Globus pallidus (tissue), 1 donor: ENCODE results near the gene TEAD1.

ENCODE experiments used
- DNase-seq: peaks from one replicate; pipeline ENCODE4 v3.0.0-alpha.2; 2015; ENCODE audit warnings: low spot score

The TEAD1 gene

DNA sequence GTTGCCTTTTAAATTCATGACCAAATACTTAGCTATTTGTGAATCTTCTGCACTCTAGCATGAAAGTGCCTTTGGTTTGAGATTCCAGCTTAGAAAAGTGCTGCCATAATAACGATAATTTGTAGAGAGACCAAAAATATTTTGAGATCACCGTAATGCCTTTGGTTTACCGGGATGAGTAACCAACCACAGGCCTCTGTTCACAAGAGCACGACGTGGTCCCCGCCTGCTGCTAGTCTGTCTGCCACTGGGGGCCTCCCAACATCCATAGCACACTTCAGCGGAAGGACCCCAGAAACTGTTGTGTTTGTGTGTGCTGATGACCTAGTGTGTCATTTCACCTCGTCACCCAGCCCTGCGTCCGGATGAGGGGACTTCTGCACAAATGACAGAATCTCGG is 267.9 kb downstream of the TEAD1 start:
- no peak for DNase-seq

DNA sequence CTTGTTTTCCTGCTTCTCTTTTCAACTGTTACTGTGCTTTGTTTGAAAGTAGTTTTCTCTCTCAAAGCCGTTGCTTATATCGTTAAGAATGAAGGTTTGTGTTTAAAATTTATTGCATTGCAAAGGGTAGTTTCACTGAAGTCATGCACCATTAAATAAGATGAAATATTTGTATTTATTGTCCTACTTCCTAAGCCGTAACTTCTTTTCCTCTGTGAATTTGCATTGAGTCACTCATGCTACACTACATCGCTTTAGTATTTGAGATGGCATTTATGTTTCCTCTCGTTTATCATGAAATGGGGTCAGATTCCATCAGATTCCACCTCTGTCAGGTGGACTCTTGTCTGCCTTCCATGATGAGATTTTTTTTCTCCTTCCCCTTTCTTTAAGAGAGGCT is 269.1 kb downstream of the TEAD1 start:
- no peak for DNase-seq

DNA sequence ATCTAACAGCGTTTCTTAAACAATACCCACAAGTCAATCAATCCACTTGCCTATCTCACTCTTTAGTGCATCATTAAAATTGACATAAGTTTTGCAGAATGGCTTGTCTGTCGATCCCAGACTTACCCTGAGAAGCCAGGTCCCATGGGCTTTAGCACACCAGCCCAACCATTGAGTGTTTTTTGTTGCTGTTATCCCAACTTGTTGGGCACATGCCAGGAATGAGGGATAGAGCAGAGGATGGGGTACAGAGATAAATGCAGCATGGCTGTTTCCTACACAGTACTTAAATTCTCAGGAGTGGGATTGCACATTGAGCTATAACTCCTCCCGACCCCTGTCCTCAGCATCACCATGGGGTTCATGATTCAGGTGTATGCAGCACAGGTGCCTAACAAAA is 270.7 kb downstream of the TEAD1 start:
- DNase-seq, result no peak

DNA sequence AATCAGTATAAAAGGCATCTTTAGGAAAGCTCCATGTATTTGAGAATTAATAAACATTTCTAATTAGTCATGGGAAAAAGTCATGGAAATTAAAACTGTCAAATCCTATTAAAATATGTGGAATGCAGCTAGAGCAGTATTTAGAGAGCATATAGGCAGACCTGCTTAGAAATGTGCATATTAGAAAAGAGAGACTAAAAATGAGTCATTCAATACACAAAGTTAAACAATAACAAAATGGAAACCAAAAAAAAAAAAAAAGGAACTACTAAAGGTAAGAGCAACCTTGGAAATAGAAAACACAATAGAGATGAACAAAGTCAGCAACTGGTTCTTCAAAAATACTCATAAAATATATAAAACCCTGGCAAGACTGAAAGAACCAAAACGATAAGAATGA is 275.2 kb downstream of the TEAD1 start:
- no peak for DNase-seq

DNA sequence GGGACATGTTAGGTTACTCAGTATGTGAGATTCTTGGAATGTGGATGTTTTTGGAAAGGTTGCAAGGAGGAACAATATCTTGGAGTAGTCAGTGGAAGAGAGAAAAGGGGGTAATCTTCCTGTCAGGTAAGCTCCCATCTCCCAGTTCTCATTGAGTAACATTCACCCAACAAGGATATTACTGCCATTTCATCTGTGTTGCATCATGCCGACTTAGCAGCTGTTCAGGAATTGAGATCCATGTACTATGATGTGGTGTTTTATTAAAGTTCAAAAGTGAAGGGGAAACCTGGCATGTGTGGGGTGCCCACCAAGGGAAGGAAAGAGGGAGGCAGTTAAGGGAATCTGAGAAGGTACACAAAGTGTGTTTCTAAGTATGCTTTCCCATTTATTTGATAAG is 276.4 kb downstream of the TEAD1 start:
- no peak for DNase-seq

DNA sequence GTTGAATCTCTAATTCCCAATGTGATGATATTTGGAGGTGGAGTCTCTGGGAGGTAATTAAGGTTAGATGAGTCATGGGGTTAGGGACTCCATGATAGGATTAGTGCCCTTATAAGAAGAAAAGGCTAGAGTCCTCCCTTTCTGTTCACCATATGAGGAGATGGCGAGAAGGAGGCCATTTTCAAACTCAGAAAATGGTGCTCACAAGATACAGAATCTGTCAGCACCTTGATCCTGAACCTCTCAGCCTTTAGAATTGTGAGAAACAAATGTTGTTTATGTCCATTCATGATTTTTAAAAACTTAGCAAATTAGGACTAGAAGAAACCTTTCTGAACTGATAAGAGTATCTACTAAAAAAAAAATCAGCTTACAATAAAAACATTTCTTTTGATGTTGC is 277.2 kb downstream of the TEAD1 start:
- no peak for DNase-seq

DNA sequence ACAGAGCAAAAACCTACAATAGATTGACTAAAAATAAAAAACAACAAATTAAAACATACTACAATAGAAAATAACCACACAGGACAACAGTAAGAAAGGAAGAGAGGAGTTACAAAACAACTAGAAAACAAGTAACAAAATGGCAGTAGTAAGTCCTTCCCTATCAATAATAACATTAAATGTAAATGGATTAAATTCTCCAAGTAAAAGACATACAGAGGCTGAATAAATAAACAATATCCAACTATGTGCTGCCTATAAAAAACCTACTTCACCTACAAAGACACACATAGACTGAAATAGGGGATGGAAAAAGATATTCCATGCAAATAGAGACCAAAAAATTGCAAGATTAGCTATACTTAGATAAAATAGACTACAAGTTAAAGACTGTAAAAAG is 277.9 kb downstream of the TEAD1 start:
- no peak for DNase-seq

DNA sequence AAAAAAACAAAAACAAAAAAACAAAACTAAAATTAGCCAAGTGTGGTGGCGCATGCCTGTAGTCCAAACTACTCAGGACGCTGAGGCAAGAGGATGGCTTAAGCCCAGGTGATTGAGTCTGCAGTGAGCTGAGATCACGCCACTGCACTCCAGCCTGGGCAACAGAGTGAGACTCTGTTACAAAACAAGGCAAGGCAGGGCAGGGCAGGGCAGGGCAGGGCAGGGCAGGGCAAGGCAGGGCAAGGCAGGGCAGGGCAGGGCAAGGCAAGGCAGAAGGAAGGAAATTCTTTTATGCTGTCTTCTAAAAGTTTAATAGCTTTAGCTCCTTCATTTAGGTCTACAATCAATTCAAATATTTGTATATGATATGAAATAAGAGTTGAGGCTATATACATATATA is 284.8 kb downstream of the TEAD1 start:
- DNase-seq, result no peak

DNA sequence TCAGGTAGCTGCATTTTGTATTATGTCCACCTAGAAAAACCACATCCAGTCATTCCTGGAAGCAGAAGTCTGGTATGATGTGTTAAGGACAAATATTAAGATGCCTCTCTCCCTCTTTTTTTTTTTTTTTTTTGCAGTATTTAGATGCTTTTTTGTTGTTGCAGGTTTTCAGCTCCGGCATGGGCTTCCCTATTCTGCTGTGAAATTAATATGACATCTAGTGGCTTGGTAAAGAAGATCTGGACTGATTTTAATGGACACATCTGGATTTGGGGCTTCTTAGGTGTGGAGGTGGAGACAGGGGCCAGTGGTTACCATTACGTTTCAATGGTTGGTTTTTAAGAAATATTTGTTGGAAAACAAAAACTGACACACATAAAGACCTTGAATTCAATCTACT is 287.4 kb downstream of the TEAD1 start:
- DNase-seq, result no peak

DNA sequence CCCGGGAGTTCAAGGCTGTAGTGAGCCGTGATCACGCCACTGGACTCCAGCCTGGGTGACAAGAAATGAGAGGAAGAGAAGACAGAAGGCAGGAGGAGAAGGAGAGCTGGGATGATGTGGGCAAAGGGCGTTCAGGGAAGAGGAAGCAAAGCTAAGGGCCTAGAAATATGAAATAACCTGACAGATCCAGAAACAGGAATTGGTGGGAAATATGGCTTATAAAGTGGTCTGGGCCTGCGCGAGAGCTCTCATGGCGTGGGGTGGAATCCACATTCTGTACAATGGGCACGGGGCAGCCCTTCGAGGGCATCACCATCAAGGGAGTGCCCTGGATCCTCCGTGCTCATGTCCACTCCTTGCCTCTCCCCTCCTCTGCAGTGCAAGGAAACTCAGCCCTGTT is 288.1 kb downstream of the TEAD1 start:
- DNase-seq, result no peak

DNA sequence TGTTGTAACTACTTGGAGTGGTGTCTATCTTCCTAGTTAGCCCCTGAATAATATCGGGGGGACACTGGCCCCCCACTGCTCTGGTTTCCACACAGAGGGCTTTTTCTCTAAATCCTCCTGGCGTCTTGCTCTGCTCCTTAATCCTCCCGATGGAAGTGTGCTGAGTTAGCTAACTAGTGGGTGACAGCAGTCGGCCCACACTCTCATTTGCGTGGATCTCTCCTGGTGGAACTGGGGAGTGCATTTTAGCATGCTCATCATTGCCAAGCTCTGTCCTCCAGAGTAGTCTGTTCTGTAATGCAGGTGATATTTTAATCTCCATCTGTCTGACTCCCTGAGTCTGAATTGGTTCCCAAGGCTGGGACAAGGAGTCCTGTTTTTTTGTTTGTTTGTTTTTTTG is 288.8 kb downstream of the TEAD1 start:
- DNase-seq, result no peak

DNA sequence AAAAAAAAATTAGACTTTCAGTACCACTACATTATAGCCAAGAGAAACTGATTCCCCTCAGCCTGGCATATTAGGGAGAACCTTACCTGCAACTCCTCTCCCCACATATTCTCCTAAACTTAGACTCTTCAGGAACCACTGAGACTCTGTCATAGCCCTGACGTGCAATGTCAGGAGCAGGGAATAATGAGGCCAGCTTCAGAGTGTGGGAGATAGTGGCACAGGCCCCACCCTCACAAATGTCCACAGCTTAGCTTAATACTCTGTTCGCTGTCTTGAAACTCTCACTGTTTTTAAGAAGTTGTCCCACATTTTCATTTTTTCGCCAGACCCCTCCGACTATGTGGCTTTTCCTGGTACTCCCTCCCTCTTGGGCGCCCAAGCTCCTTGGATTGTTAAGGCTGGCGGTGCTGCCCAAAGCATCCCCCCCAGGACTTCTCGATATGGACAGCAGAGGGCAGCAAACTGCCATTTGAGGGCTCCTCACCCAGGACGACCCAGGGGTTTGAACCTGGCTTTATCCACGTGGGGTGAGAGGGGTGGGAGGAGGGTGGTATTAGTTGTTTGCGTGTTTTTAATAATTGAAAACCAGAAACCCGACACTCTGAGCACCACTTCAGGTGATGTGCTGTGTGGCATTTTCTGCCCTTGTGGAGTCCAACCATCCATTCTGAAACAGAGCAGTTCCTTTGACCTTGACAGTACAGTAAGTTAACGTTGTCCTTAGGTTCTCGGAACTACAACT is 289.7 kb downstream of the TEAD1 start:
- peak; percentile 55 for DNase-seq

DNA sequence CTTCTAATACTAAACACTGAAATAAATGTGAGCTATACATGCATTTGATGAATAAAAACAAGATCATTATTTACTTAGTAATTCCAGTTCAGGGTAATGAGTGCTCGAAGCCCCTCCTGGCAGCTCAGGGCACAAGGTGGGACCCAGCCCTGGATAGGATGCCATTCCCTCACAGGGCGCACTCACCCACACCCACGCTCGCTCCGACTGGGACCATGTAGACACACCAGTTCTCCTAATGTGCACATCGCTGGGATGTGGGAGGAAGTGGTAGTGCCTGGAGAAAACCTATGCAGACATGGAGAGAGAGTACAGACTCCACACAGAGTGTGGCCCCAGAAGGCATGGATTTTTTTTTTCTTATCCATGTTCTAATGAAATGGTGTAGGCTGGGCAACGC is 290.4 kb downstream of the TEAD1 start:
- DNase-seq, result no peak

DNA sequence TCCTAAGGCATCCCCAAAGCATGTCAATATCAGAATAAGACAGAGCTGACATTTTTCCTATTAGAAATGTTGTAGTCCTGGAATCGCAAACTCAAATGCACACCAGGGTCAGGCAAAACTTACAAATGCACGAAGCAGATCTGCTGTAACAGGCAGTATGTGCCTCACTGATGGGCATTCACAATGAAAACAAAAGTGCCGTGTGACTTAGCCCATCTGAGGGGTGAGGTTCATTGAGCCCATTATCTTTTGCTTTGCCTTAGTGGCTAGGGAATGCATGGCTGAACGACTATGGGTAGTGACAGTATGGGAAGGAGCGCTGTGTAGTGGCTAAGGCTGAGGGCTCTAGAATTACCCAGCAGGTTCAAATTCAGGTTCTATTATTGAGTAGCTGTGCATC is 291.8 kb downstream of the TEAD1 start:
- DNase-seq, result no peak

DNA sequence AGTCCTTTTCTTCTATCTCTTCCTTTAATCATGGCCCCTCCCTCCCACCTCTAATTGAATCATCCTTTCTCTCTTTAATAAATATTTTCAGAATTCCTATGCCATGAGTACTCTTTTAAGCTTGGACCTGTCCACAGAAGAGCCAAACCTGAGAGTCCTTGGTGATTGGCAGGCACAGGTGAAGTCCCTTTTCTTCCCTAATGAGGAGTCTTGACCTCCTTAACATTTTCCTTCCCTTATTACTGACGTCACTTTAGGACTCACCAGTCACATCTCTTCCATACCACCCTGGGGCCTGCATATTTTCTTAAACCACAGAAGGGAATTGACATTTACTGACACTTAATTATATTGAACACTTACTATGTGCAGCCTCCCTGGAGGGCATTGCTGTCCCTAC is 293.9 kb downstream of the TEAD1 start:
- DNase-seq, result no peak

DNA sequence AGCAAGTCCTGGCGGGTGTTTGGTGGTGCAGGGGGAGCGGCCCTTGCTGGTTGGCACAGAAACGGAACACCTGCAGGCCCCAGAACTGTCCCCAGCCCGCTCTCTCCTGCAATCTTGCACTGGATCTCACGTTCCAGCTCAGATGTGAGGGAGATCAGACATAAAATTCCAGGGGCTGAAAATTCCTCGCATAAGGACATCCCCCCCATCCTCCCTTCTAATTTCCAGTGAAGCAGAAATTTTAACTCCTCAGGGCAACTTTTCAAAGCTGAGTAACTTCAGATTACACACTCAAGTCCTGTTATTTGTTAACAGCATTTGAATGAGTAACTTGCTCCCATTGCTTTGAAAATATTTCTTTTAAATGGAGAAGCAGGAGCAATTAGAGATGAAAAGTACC is 294.6 kb downstream of the TEAD1 start:
- no peak for DNase-seq

DNA sequence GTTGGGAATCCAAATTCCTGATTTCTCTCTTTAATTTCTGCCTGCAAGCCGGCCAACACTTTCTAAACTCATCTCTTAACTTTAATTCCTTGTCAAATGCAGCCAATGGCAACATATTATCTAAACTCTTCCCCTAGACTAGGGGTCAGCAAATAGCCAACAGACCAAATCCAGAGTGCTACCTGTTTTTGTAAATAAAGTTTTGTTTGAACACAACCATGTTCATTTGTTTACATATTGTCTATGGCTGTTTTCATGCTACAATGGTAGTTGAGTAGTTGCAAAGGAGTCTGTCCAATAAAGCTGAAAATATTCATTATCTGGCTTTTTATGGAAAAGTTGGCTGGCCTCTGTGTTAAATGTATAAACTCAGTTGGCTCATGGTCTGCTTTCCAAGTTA is 297.7 kb downstream of the TEAD1 start:
- no peak for DNase-seq

DNA sequence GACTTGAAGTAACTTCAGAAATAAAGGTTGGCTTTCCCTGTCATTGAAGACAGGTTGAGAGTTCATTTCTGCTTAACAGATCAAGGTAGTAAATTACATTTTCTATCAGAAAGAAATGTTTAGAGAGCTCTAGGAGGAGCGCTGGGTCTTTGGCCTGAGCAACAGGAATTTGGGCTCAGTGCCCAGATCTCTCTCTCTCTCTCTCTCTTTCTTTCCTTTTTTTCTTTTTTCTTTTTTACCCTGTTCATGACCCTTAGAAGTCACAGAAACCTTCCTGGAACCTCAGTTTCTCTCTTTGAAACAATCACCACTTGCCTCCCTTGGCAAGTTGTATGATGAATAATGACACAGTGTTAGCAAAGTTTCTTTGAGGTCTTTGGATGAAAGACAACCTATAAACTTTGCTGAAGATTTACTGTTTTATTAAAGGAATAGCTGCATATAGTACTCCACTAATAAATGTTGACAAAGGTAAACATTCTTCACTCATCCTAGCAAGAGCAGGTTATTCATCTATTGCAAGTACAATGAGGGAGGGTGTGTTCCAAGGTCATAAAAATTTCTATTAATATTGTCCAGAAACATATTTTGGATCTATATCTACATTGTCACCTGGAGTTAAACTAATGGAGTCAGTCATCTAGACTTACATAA is 299.4 kb downstream of the TEAD1 start:
- no peak for DNase-seq

DNA sequence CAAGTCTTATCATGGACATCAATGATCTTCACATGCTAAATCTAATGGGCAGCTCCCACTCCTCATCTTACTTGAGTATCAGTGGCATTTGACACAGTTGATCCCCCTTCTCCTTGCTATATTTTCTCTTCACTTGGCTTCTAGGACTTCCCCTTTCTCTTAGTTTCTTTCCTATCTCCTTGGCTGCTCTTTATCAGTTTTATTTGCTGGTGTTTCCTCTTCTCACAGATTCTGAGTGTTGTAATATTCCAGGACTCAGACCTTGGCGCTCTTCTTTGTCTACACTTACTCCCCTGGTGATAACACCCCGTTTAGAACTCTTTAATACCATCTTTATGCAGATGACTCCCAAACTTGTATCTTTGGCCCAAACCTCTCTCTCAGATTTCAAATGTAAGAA is 301.0 kb downstream of the TEAD1 start:
- DNase-seq, result no peak

DNA sequence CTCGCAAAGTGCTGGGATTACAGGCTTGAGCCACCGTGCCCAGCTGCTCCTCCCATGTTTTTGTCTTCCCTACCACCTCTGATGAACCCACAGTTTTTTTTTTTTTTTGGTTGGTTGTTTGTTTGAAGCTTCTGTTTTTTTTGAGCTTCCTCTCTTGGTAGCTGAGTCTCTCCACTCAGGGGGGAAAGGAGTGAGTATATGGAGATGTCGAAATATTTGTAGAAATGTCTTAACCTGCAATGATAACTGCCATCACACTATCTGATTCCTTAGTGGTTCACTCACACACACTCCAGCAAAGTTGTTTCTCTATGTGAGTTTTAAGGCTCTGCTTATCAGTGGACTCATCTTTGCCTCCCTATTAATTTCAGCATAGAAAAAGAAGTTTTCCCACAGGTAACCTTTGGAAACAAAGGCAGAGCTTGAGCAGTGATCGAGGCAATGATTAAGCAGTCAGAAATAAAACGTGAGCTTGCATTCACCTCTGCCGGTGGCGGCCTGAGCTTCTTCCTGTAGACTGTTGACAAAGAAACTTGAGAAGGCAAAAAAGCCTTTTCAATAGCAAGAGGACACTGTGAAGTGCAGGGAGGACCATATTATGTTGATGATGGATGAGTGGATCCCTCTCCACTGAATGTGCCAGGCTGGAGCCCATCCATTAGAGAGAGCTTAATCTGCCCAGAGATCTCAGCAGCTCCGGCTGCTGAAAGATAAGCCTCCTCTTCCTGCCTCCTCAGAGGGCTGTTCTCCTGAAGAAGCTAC is 305.9 kb downstream of the TEAD1 start:
- no peak for DNase-seq

DNA sequence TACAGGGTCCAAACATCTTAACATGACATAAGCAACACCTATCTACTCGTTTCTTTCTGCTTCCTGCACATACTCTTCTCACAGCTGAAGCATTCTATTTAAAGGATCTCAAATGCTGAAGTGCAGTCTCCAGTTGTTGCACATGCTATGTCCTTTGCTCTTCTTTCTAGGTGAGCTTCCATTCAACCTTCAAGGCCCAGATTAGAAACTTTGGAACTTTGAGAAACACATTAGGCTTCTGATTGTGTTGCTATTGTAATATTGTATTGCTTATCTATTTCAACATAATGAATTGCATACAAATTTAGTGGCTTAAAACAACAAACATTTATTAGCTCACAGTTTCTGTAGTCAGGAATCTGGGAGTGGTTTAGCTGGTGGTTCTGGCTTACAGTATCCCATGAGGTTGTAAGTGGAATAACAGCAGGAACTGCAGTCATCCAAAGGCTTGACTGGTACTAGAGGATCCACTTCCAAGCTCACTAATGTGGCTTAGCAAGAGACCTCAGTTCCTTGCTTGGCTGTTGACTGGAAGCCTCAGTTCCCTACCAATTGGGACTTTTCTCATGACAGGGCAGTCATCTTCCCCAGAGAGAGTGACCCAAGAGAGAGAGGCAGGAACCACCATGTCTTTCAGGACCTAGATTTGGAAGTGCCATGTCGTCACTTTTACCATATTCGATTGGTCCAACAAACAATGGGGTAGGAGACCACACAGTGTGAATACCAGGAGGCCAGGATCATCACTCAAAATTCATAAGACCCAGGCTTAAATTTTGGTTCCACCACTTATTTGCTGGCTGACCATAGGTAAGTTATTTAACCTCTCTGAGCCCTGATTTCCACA is 307.7 kb downstream of the TEAD1 start:
- DNase-seq, result no peak

DNA sequence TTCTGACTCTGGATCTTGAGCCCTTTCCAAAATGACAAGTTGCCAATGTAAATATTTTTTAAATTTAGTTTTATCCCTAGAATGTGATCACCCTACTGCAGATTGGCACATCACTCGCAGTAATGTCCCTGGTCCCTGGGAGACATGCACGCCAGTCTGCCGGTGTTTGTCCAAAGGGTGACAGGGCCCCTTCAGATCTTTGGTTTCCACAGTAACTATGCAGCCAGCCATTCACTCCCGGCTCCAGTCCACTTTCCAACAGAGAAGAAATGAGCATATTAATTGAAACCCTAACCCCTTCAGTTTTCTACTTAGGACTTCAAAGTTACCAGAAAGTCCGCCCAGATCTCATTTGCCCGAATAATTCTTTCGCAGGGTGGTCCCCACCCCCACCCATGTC is 309.1 kb downstream of the TEAD1 start:
- no peak for DNase-seq
